RWPE2 (cell line): ENCODE data around the gene CFD.

Experiments
- ATAC-seq: fragments of 200-7000 bp; cut with Tn5 transposase; 3 replicates; pipeline ENCODE4 v1.9.1; 2021; ENCODE audit warnings: low read depth
- DNase-seq: peaks from one replicate; pipeline ENCODE4 v3.0.0-alpha.2; 2020; ENCODE audit warnings: low spot score
- H3K27ac ChIP-seq: fragments of 450-650 bp; 2 replicates; pipeline ENCODE4 v1.5.1; 2017; ENCODE audit warnings: mild to moderate bottlenecking; ENCODE audit not compliant: poor library complexity, severe bottlenecking
- H3K27me3 ChIP-seq: fragments of 250-450 bp; sonication (Bioruptor Pico); 2 replicates; pipeline ENCODE4 v1.5.1; 2021; ENCODE audit warnings: mild to moderate bottlenecking, moderate library complexity; ENCODE audit not compliant: insufficient read depth, poor library complexity, severe bottlenecking
- H3K36me3 ChIP-seq: fragments of 250-450 bp; sonication (Bioruptor Pico); 2 replicates; pipeline ENCODE4 v1.5.1; 2020; ENCODE audit warnings: low read depth, mild to moderate bottlenecking, moderate library complexity
- H3K4me1 ChIP-seq: fragments of 250-450 bp; sonication (Bioruptor Pico); 2 replicates; pipeline ENCODE4 v1.5.1; 2021; ENCODE audit warnings: mild to moderate bottlenecking, moderate library complexity; ENCODE audit not compliant: insufficient read depth, poor library complexity, severe bottlenecking
- H3K4me3 ChIP-seq: fragments of 250-450 bp; sonication (Bioruptor Pico); 2 replicates; pipeline ENCODE4 v1.5.1; 2021; ENCODE audit warnings: mild to moderate bottlenecking, moderate library complexity; ENCODE audit not compliant: severe bottlenecking
- H3K9me3 ChIP-seq: fragments of 250-450 bp; sonication (Bioruptor Pico); 2 replicates; pipeline ENCODE4 v1.5.1; 2021; ENCODE audit warnings: mild to moderate bottlenecking, moderate library complexity; ENCODE audit not compliant: severe bottlenecking
- CTCF ChIP-seq: fragments of 450-650 bp; IDR thresholded peaks from one replicate; pipeline ENCODE4 v1.5.1; 2017; ENCODE audit warnings: mild to moderate bottlenecking, moderate library complexity; ENCODE audit not compliant: poor library complexity, severe bottlenecking

CFD gene

DNA sequence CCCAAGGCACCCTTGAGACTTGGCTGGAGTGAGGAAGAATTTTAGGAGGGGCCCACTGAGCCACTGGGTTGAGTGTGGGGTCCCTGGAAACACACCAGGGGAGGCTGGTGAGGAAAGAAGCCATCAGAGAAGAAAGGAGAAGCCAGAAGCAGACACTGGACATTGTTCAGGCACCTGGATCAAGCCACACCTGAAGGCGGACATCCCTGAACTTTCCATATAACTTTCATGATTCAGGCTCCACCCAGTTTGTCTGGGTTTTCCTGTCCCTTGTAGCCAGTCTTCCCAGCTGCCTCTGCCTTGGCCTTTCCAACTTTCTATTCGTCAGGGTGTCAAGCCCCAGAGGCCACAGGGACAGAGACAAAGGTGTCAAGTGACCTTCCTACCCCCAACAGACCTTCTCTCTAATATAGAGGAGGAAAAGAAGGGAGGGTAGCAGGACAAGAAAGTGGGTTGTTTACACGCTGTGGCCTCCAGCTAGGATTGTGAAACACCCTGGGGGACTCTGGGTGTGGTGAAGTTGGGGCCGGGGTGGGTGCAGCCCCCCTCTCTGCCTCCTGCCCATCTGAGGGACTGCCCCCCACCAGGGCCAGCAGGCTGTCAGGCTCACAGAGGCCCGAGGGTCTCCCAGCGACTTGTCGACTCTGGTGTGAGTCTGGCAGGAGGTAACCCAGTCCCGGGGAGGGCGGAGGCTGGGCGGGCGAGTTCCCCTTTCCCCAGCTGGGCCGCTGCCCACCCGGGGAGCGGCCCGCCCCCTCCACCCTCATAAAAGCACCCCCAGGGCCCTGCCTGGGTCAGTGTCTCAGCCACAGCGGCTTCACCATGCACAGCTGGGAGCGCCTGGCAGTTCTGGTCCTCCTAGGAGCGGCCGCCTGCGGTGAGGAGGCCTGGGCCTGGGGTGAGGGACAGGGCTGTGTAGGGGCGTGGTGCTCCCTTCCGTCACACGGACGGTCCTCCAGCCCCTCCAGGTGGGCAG lies at the start of gene CFD:
CFD (plus strand) TSS at position 797 of the 976 bp plus-strand sequence; CDS start at position 823, 26 bp downstream.
- H3K4me3 ChIP-seq: peak within 1 kb of the TSS; percentile 29
- no peak for DNase-seq
- no peaks in the 10 kb centered on the region for H3K9me3 ChIP-seq
- H3K4me1 ChIP-seq: peaks cover 3% of the 10 kb centered on the region
- no peaks in the 10 kb centered on the region for H3K36me3 ChIP-seq
- ATAC-seq: no peak
- no peak within 1 kb of the TSS for H3K27ac ChIP-seq
- TF ChIP-seq CTCF: no peak
- H3K27me3 ChIP-seq: peaks cover 6% of the 10 kb centered on the region

DNA sequence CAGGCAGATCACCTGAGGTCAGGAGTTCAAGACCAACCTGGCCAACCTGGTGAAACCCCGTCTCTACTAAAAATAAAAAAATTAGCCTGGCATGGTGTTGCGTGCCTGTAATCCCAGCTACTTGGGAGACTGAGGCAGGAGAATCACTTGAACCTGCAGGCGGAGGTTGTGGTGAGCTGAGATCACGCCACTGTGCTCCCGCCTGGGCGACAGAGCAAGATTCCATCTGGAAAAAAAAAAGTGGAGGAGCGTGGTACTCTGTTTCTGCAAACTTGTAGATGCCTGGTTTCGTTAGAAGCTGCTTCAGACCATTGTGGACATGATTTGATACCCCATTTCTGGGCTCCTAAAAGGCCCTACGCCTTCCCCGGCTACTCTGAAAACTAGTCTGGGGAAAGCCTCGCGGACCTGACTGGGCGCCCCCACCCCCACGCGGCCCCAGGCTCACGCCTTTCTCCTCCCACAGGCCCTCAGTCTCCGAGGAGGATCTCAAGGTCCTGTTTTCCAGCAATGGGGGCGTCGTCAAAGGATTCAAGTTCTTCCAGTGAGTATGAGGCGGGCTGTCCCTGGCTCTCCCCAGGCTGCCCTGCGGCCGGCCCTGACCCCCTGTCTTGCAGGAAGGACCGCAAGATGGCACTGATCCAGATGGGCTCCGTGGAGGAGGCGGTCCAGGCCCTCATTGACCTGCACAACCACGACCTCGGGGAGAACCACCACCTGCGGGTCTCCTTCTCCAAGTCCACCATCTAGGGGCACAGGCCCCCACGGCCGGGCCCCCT lies 49.2 kb upstream of the CFD start:
- no peak overlapping the region for H3K27ac ChIP-seq
- ATAC-seq: no peak
- H3K4me3 ChIP-seq: no peak overlapping the region
- H3K4me1 ChIP-seq: no peaks in the 10 kb centered on the region
- no peak for DNase-seq
- no peaks in the 10 kb centered on the region for H3K9me3 ChIP-seq
- H3K36me3 ChIP-seq: peaks cover 63% of the 10 kb centered on the region
- no peaks in the 10 kb centered on the region for H3K27me3 ChIP-seq
- no peak for TF ChIP-seq CTCF

- Histone ChIP-seq H3K4me1 (no peaks in the 10 kb centered on the region), H3K9me3 (no peaks in the 10 kb centered on the region), H3K27me3 (no peaks in the 10 kb centered on the region), H3K27ac (no peak overlapping the region), H3K4me3 (no peak overlapping the region), H3K36me3 (peaks cover 58% of the 10 kb centered on the region)
- ATAC-seq (no peak), DNase-seq (no peak)
- no peak for TF ChIP-seq CTCF
Measured at GRCh38 chr19:810883-811489, 48.5 kb upstream of the CFD start.

DNA sequence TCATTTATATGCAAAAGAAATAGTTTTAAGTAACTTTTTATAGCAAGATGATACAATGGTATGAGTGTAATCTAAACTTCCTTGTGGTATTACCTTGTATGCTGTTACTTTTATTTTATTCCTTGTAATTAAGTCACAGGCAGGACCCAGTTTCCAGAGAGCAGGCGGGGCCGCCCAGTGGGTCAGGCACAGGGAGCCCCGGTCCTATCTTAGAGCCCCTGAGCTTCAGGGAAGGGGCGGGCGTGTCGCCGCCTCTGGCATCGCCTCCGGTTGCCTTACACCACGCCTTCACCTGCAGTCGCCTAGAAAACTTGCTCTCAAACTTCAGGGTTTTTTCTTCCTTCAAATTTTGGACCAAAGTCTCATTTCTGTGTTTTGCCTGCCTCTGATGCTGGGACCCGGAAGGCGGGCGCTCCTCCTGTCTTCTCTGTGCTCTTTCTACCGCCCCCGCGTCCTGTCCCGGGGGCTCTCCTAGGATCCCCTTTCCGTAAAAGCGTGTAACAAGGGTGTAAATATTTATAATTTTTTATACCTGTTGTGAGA lies 47.9 kb upstream of the CFD start:
- no peak for ATAC-seq
- Histone ChIP-seq H3K4me3 (no peak overlapping the region), H3K27me3 (no peaks in the 10 kb centered on the region), H3K4me1 (no peaks in the 10 kb centered on the region), H3K27ac (no peak overlapping the region), H3K9me3 (no peaks in the 10 kb centered on the region), H3K36me3 (peaks cover 53% of the 10 kb centered on the region)
- no peak for TF ChIP-seq CTCF
- DNase-seq: no peak
